Natural killer cell treated with Interleukin-12 subunit alpha and Interleukin-12 subunit beta and Interleukin-15 and Interleukin-18, amount 100 ng/mL, for 72 hours (primary cell): ENCODE results near the gene KCND3. TPM values are rescaled to one million over a fixed set of nuclear protein-coding genes. Genes with fewer than 3 reads are reported as not detected.

Source experiments
- ATAC-seq, 2 donors: fragments of 150-1000 bp; cut with Tn5 transposase in 1 of 2; sonication (Bioruptor Pico), chemical (Tn5 transposase) in 1 of 2; 2 replicates each; pipeline ENCODE4 v1.10.0; 2021
- DNase-seq: peaks from one replicate; pipeline ENCODE4 v3.0.0; 2022; ENCODE audit warnings: low spot score
- H3K27ac Mint-ChIP-seq, 2 donors: 1 replicate in 1 of 2; 2 replicates in 1 of 2; pipeline ENCODE4 v1.8.0; 2022; ENCODE audit warnings: mixed read lengths in 2 of 2, mild to moderate bottlenecking in 1 of 2, moderate library complexity in 1 of 2
- H3K27me3 Mint-ChIP-seq, 2 donors: 1 replicate in 1 of 2; 2 replicates in 1 of 2; pipeline ENCODE4 v1.8.0; 2022; ENCODE audit warnings: mixed read lengths in 2 of 2
- H3K36me3 Mint-ChIP-seq: one replicate; pipeline ENCODE4 v1.8.0; 2022; ENCODE audit warnings: mixed read lengths
- H3K4me1 Mint-ChIP-seq, 2 donors: 1 replicate in 1 of 2; 2 replicates in 1 of 2; pipeline ENCODE4 v1.8.0; 2022; ENCODE audit warnings: low read depth in 2 of 2, mixed read lengths in 2 of 2, mild to moderate bottlenecking in 1 of 2
- H3K4me3 Mint-ChIP-seq: one replicate; pipeline ENCODE4 v1.8.0; 2022; ENCODE audit warnings: mixed read lengths
- H3K9me3 Mint-ChIP-seq: 2 replicates; pipeline ENCODE4 v1.8.0; 2022; ENCODE audit warnings: mixed read lengths
- total RNA-seq, 2 donors: library from RNA; stranded (reverse); gene quantifications; one replicate each; pipeline ENCODE4 v1.2.3, GENCODE V29; 2022

Gene KCND3
- total RNA-seq, 2 donors from 2014 or later = not detected

DNA sequence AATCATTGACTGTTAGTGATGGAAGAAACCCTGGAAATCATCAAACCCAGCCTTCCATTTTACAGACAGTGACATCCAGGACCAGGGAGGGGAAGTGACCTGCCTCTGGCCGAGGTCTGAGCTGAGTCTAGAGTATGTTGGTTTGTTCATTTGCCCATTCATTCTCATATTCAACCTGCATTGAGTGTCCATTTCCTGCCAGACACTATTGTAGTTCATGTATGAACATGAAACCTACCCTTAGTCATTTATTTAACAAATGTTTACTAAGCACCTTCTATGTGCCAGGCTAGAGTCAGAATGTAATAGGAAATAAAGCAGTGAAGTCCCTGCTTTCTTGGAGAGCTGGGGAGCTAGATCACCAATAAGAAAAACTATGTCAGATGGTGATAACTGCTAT lies 51.3 kb downstream of the KCND3 start:
- DNase-seq (no peak), ATAC-seq (no peak)
- Mint-ChIP-seq H3K4me3 (no peak overlapping the region), H3K4me1 (peaks cover 0 to 4% of the 10 kb centered on the region in 2 donors), H3K27ac (no peak overlapping the region), H3K27me3 (peaks cover 14 to 23% of the 10 kb centered on the region in 2 donors), H3K36me3 (no peaks in the 10 kb centered on the region), H3K9me3 (no peaks in the 10 kb centered on the region)

DNA sequence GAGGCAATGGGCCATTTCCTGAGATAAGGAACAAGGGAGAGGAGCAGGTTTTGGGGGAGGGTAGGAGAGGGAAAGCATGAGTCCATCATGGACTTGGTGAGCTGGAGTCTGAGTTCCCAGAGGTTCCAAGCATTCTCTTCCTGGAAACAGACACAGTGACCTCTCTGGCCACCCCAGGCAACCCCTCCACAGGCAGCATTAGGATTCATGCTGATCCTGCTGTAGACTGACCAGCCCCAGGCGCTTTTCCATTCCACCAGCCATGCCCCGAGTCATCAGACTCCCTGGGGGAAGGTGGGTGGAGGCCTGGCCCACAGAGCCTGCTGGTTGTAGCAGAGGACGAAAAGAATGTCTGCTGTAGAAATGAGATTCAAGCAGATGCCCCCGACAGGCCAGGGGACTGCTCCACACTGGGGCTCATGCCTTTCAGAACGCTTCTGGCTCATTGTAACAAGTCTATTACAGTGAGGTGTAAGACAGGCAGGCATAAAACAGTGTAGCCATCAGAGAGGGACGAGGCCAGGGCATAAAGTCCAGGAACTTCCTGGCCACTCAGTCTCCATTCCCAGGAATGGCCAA lies 52.2 kb downstream of the KCND3 start:
- no peak for DNase-seq
- H3K36me3 Mint-ChIP-seq = no peaks in the 10 kb centered on the region
- no peak overlapping the region for H3K4me3 Mint-ChIP-seq
- H3K4me1 Mint-ChIP-seq = peaks cover 0 to 4% of the 10 kb centered on the region in 2 donors
- H3K27ac Mint-ChIP-seq = no peak overlapping the region
- peaks cover 18 to 23% of the 10 kb centered on the region in 2 donors for H3K27me3 Mint-ChIP-seq
- H3K9me3 Mint-ChIP-seq = no peaks in the 10 kb centered on the region
- no peak for ATAC-seq

DNA sequence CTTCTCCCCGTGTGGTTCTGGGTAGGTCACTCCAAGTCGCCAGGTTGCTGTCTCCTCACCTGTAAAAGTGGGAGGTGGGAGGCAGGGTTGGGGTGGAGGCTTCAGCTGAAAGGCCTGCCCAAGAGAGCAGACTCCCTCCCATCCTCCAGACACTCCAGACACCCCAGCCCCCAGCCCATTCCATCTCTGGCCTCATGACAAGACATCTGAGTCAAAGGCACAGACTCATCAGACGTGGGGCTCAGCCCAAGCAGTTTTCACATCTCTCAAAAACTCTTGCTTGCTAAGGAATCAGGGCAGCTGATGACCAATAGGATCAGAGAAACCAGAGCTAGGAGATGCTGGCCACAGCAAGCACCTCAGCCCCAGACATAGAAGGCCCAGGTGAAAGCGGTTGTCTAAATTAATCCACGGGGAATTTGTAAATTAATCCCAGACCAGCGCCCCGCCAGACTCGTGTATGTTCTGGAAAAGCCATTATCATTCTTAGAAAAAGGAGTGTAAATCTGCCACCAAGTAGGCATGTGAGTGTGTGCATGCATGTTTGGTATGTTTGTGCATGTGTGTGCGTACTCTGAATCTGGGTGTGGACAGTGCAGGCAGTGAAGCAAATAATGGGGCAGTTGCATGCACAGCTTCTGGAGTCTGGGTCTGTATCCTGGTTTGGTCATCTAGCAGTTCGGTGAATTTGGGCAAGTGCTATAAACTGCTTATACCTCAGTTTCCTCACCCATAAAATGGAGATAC lies 55.2 kb downstream of the KCND3 start:
- ATAC-seq (no peak), DNase-seq (no peak)
- peaks cover 17 to 27% of the 10 kb centered on the region in 2 donors for H3K27me3 Mint-ChIP-seq
- no peak overlapping the region for H3K4me3 Mint-ChIP-seq
- peaks cover 0 to 4% of the 10 kb centered on the region in 2 donors for H3K4me1 Mint-ChIP-seq
- no peak overlapping the region for H3K27ac Mint-ChIP-seq
- no peaks in the 10 kb centered on the region for H3K9me3 Mint-ChIP-seq
- H3K36me3 Mint-ChIP-seq = no peaks in the 10 kb centered on the region

DNA sequence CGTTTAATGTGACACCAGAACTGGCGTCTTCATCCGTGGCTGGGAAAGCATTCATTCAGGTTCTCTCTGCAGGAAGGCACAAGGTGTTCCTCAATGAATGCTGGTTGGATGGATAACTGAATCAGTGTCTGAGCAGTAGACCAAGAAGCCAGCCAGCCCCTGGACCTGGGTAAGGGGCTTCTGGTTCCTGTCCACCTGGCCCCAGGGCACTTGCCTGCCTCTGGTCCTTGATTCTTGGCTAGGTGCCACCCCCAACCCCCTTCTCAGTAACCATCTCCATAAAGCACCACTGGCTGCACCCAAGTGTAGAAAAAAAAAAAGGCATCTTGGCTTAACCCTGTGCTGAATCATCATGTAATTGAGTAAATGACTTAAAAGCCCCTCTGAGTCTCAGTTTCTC lies 59.1 kb downstream of the KCND3 start:
- no peak for DNase-seq
- no peak overlapping the region for H3K27ac Mint-ChIP-seq
- H3K9me3 Mint-ChIP-seq = no peaks in the 10 kb centered on the region
- no peaks in the 10 kb centered on the region for H3K36me3 Mint-ChIP-seq
- H3K4me1 Mint-ChIP-seq = no peaks in the 10 kb centered on the region
- peaks cover 14 to 16% of the 10 kb centered on the region in 2 donors for H3K27me3 Mint-ChIP-seq
- no peak overlapping the region for H3K4me3 Mint-ChIP-seq
- ATAC-seq = no peak

DNA sequence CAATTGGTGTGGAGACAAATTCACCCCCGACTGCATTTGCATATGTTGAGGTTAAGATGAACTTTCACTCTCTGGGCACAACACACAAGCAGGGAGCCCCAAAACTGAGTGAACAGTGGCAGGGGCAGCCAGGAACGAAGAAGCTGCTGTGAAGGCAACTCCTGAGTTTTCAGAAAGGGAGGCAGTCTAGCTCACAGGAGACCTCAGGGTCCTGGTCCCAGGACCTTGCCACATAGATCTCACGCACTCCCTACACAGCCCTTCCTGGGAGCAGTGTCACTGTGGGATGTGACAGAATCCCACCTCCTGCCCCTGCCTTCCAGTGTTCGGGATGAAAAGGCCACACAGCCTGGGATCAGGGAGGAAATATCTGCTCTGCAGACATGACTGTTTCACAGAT lies 60.9 kb downstream of the KCND3 start:
- Mint-ChIP-seq H3K27me3 (peaks cover 14 to 16% of the 10 kb centered on the region in 2 donors), H3K9me3 (no peaks in the 10 kb centered on the region), H3K36me3 (no peaks in the 10 kb centered on the region), H3K4me3 (no peak overlapping the region), H3K4me1 (no peaks in the 10 kb centered on the region), H3K27ac (no peak overlapping the region)
- no peak for DNase-seq
- no peak for ATAC-seq

DNA sequence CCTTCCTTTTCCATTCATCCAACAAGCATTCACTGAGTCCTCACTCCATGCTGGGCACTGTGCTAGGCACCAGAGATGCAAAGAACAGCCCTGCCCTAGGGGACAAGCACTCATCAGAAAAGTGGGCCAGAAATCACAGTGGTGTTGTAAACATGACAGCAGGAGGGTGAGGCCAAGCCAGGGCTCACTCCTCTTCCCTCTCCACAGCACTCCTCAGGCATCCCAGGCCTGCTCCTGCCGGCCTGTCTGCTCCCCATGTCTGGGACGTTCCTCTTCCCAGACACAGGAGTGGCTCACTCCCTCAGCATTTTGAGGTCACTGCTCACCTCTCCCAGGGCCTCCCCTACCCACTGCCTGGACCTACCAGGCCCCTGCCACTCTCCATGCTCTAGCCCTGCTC lies 61.8 kb downstream of the KCND3 start:
- H3K9me3 Mint-ChIP-seq = no peaks in the 10 kb centered on the region
- peaks cover 13 to 16% of the 10 kb centered on the region in 2 donors for H3K27me3 Mint-ChIP-seq
- H3K4me3 Mint-ChIP-seq = no peak overlapping the region
- ATAC-seq (no peak), DNase-seq (no peak)
- no peaks in the 10 kb centered on the region for H3K36me3 Mint-ChIP-seq
- H3K27ac Mint-ChIP-seq = no peak overlapping the region
- H3K4me1 Mint-ChIP-seq = no peaks in the 10 kb centered on the region

DNA sequence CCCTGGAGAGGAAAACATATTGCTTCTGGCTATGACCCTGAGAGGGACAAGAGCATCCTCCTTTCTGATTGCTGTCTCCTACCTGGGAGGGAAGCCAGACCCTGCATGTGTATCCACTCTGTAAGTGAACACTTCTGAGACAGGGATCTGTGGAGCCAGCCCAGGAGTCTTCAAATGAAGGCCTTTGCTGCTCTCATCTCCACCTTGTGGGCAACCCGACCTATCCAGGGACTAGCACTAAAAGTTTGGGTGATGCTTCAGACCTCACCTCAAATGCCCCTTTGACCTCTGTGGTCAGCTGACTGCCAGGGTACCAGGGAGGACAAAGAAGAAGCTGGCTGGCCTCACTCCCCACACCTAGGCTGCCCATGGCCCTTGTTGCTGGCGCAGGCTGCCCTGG lies 64.7 kb downstream of the KCND3 start:
- H3K27ac Mint-ChIP-seq = no peak overlapping the region
- H3K9me3 Mint-ChIP-seq = no peaks in the 10 kb centered on the region
- H3K36me3 Mint-ChIP-seq = no peaks in the 10 kb centered on the region
- H3K27me3 Mint-ChIP-seq = peaks cover 14 to 22% of the 10 kb centered on the region in 2 donors
- H3K4me3 Mint-ChIP-seq = no peak overlapping the region
- H3K4me1 Mint-ChIP-seq = no peaks in the 10 kb centered on the region
- DNase-seq = no peak
- ATAC-seq = no peak

DNA sequence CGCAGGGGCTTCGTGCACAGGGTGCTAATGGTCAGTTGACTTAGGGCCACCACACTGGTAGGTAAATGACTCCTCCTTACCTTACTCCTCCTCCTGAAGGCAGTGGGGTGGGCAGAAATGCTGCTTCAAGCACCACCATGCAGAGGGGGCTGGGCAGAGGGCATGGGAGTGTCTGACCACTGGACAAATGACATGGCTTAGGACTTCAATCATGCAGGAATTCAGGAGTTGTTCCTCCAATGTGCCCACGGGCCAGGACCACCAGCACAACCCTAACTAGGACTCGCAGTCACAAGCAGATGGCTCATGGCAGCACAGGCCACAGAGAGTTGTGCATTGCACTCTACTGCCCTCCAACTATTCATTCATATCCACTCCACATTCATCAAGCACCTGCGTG lies 65.7 kb downstream of the KCND3 start:
- Mint-ChIP-seq H3K27ac (no peak overlapping the region), H3K4me1 (no peaks in the 10 kb centered on the region), H3K36me3 (no peaks in the 10 kb centered on the region), H3K4me3 (no peak overlapping the region), H3K9me3 (no peaks in the 10 kb centered on the region), H3K27me3 (peaks cover 23 to 24% of the 10 kb centered on the region in 2 donors)
- ATAC-seq = no peak
- no peak for DNase-seq

DNA sequence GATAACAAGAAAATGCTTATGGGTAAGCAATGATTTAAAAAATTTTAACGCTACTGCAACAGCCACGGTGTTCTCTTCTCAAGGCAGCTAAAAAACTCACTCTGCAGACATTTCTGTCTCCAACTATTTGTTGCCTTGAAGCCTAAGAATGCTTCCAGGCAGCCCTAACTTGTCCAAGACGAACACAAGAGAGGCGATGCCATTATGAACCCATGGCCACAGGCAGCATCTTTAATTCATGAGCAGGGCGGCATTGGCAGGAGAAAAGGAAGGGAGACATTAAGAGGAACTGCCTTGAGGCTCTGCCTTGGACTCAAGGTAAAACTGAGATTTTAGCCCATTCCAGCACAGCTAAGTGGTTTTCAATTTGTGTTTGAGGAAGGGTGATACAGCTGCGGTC lies 67.5 kb downstream of the KCND3 start:
- ATAC-seq (no peak), DNase-seq (no peak)
- no peaks in the 10 kb centered on the region for H3K36me3 Mint-ChIP-seq
- no peaks in the 10 kb centered on the region for H3K4me1 Mint-ChIP-seq
- peaks cover 38 to 40% of the 10 kb centered on the region in 2 donors for H3K27me3 Mint-ChIP-seq
- no peak overlapping the region for H3K27ac Mint-ChIP-seq
- no peak overlapping the region for H3K4me3 Mint-ChIP-seq
- H3K9me3 Mint-ChIP-seq = no peaks in the 10 kb centered on the region

DNA sequence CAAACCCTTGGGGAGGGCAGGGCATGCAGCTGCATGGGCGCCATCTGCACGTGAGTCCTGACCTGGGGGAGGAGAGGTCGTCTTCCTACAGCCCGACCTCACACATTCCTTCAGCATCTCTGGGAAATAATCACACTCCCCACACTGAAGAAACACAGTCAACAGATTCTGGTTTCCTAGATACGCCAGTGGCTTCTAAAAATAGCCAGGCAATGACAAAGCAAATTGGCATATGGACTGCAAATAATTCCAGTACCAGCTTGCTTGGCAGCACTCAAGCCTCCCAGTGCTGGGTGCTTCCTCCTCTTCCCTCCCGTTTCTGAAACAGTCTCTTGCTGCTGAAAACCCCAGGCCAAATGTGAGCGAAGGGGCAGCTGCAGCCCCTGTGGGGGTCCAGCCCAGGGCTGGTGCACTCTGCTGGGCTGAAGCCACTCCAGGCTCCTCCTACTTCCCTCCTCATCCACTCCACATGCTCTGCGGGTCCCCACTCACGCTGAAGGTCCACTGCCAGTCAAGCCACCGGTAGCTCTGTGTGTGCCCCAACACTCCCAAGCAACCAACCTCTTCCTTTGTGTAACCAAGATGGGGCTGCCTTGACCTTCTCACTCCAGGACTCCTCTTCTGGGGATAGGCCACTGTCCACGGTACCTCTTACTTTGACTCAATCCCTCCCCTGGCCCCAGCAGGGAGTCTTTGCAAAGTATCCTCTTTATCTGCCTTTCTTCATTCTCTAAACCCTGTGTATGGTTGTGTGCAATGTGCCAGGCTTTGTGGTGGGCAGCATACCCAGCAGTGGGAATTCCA lies 69.0 kb downstream of the KCND3 start:
- H3K27ac Mint-ChIP-seq = no peak overlapping the region
- DNase-seq (no peak), ATAC-seq (peak in 1 of 2 donors; percentile 40)
- no peaks in the 10 kb centered on the region for H3K36me3 Mint-ChIP-seq
- no peaks in the 10 kb centered on the region for H3K9me3 Mint-ChIP-seq
- H3K4me1 Mint-ChIP-seq = no peaks in the 10 kb centered on the region
- no peak overlapping the region for H3K4me3 Mint-ChIP-seq
- peaks cover 35 to 47% of the 10 kb centered on the region in 2 donors for H3K27me3 Mint-ChIP-seq

DNA sequence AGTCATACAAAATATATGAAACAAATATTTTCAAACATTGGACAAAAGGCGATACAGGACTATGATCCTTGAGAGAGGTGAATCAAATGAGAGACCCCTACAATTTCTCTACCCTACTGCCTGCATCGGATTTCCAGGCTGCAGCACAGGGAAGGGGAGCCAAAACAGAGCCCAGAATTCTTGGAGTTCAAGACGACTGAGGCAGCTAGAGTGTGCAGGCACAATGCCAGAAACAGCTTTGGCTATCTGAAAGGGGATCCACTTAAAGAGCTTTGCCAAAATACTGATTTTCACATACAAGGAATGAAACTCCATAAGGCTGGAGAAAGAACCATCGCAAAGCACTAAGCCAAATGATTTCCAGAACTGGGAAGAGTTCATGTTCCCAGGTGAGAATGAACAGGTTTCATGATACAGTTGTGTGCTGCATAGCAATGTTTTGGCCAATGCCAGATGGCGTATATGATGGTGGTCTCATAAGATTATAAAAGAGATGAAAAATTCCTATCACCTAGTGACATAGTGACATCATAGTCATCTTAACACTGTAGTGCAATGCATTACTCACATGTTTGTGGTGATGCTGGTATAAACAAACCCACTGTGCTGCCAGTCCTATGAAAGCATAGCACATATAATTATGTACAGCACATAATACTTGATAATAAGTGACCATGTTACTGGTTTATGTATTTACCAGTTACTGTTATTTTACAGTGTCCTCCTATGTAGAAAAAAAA lies 77.5 kb downstream of the KCND3 start:
- H3K27me3 Mint-ChIP-seq = peaks cover 38 to 54% of the 10 kb centered on the region in 2 donors

DNA sequence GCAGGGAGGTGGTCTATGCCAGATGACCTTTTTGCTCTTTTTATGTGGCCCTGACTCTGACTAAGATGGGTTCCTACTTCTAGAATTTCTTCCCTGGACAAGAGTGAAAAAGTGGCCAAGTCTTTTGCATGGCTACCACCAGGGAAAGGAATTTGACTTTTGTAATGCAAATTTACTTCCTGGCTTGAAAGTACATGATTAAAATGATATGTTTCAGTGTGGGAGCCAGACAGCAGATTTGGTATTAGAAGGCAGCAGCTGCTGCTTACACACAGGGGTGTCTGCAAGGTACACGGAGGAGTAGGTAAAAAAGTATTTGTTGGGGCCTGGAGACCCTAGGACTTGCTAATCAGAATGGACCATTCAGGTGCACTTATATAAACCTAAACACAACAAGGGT lies 78.4 kb downstream of the KCND3 start:
- no peak for ATAC-seq
- Mint-ChIP-seq H3K27me3 (peaks cover 44 to 55% of the 10 kb centered on the region in 2 donors), H3K4me3 (no peak overlapping the region), H3K36me3 (no peaks in the 10 kb centered on the region), H3K27ac (no peak overlapping the region), H3K4me1 (no peaks in the 10 kb centered on the region), H3K9me3 (no peaks in the 10 kb centered on the region)
- DNase-seq = no peak

More for the DNA sequence above, 77.5 kb downstream of the KCND3 start:
- DNase-seq = no peak
- Mint-ChIP-seq H3K36me3 (no peaks in the 10 kb centered on the region), H3K4me3 (no peak overlapping the region), H3K9me3 (no peaks in the 10 kb centered on the region), H3K27ac (no peak overlapping the region), H3K4me1 (no peaks in the 10 kb centered on the region)
- no peak for ATAC-seq

DNA sequence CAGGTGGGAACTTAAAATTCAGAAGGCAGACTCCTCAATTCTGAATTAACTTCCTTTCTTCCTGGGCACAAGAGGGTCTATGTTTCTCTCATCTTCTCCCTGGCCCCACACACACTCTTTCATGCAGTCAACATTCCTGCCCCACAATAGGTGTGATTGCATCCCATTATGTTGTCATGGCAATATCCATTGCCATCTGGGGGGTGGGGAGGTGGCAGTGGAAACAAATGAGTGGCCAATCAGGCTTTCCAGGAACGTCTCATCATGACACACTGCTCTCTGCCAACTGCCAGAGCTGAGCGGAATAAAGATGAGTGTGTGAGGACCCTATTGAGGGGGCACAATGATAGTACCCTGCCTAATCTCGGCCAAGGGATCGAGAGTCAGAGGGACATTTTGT lies 80.4 kb downstream of the KCND3 start:
- Mint-ChIP-seq H3K27me3 (peaks cover 34 to 46% of the 10 kb centered on the region in 2 donors), H3K4me1 (no peaks in the 10 kb centered on the region), H3K27ac (no peak overlapping the region), H3K4me3 (no peak overlapping the region), H3K36me3 (no peaks in the 10 kb centered on the region), H3K9me3 (no peaks in the 10 kb centered on the region)
- no peak for ATAC-seq
- no peak for DNase-seq
